GM21786 (cell line): ENCODE results near the gene ARFGEF3.
"Not testable (repeated sequence)": the region's sequence is repeated elsewhere in the genome, so short reads cannot be mapped to it uniquely, and the experiment has no call there.

Experiments
- ATAC-seq: cut with Tn5 transposase; IDR thresholded peaks from one replicate; pipeline ENCODE4 v1.9.1; 2021; ENCODE audit not compliant: unreplicated experiment

The ARFGEF3 gene

GRCh38 chr6:138341176-138341575, 179.4 kb downstream of the ARFGEF3 start:
- ATAC-seq, result no peak

- no peak for ATAC-seq
Observed at GRCh38 chr6:138343112-138343511, 181.4 kb downstream of the ARFGEF3 start.

GRCh38 chr6:138345565-138346285, 184.0 kb downstream of the ARFGEF3 start:
- ATAC-seq, result no peak

- no peak for ATAC-seq
Observed at GRCh38 chr6:138346302-138347195, 184.8 kb downstream of the ARFGEF3 start.

- ATAC-seq, result no peak
Observed at GRCh38 chr6:138347864-138348263, 186.1 kb downstream of the ARFGEF3 start.

GRCh38 chr6:138349891-138350290, 188.2 kb downstream of the ARFGEF3 start:
- no peak for ATAC-seq

GRCh38 chr6:138357928-138358327, 196.2 kb downstream of the ARFGEF3 start:
- no peak for ATAC-seq

- ATAC-seq, result not testable (repeated sequence)
Observed at GRCh38 chr6:138368684-138369083, 206.9 kb downstream of the ARFGEF3 start.

- no peak for ATAC-seq
Observed at GRCh38 chr6:138370631-138371451, 209.1 kb downstream of the ARFGEF3 start.

- no peak for ATAC-seq
Observed at GRCh38 chr6:138371452-138371711, 209.6 kb downstream of the ARFGEF3 start.

- ATAC-seq, result no peak
Observed at GRCh38 chr6:138371720-138372119, 210.0 kb downstream of the ARFGEF3 start.

GRCh38 chr6:138372711-138373463, 211.1 kb downstream of the ARFGEF3 start:
- ATAC-seq, result no peak

GRCh38 chr6:138374230-138374629, 212.5 kb downstream of the ARFGEF3 start:
- ATAC-seq, result no peak

GRCh38 chr6:138374815-138375214, 213.1 kb downstream of the ARFGEF3 start:
- no peak for ATAC-seq

- ATAC-seq, result no peak
Observed at GRCh38 chr6:138377042-138377441, 215.3 kb downstream of the ARFGEF3 start.

- ATAC-seq, result no peak
Observed at GRCh38 chr6:138377844-138378243, 216.1 kb downstream of the ARFGEF3 start, which contains the start of gene SMIM28. Gene SMIM28 (plus strand): TSS chr6:138377905. CDS start chr6:138378073, 168 bp downstream.

- ATAC-seq, result no peak
Observed at GRCh38 chr6:138378463-138378862, 216.7 kb downstream of the ARFGEF3 start.

GRCh38 chr6:138382498-138383265, 220.9 kb downstream of the ARFGEF3 start:
- ATAC-seq, result no peak

- ATAC-seq, result no peak
Observed at GRCh38 chr6:138383776-138384175, 222.0 kb downstream of the ARFGEF3 start.

GRCh38 chr6:138386897-138387296, 225.2 kb downstream of the ARFGEF3 start:
- ATAC-seq, result no peak
